Hematopoietic multipotent progenitor cell treated with erythropoietin and hydrocortisone succinate and interleukin-3 and kit ligand, for 15 days (in vitro differentiated cells): ENCODE measurements around the gene DELE1.

Source experiments
- DNase-seq: peaks from one replicate; pipeline ENCODE4 v3.0.0-alpha.2; 2015; ENCODE audit warnings: low spot score

The DELE1 gene

GRCh38 chr5:141923448-141924313, at the start of gene DELE1:
Gene DELE1 (plus strand): TSS chr5:141923871. CDS start chr5:141923942, 71 bp downstream.
- peak; percentile 93 for DNase-seq

DNA sequence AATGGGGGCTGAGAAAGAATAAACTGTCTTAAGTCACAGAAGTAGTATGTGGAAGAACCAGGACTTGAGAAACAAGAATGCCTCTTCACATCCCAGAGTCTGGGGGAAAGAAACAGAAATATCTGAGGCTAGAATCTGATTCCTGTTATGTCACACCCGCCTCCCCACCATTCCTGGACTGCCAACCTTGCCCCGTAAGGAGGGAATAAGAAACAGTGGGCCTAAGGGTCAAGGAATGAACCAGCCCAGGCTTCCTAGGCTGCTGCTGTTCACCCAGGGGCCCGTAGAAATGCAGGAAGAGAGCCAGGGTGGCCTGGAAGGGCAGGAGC, 49.8 kb upstream of the DELE1 start:
- DNase-seq = no peak

- peak; percentile 36 for DNase-seq
Observed at GRCh38 chr5:141874262-141874964, 49.3 kb upstream of the DELE1 start.

DNA sequence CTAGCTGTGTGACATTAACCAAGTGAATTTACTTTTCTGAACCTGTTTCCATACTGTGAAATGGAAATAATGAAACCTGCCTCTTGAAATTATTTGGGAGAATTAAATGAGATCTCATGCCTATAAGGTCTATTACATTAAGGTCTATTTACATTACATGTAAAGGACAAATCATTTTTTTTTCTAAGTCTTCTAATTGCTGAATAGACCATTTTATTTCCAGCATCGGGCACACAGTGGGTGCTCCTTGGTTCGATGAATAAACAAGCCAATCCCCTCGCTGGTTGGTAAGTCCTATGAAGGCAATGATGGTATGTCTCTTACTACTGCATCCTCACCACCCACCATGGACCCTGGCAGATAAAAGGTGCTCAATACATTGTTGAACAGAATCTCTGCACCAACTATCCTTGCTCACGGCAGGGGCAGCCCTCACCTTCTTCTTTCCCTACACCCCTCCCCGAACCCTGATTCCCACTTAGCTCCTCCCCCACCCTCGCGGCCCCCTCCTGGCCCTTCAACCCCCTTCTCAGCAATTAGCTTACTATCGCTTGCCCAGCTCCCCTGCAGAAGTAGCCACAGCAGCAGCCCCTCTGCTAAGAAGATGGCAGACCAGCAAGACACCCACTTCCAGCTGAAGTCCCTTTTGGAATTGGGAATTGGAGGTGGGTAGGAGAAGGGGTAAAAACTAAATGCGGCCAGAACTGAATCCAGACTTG, 48.5 kb upstream of the DELE1 start:
- peak; percentile 20 for DNase-seq

GRCh38 chr5:141875795-141876627, 47.7 kb upstream of the DELE1 start:
- peak; percentile 88 for DNase-seq

DNA sequence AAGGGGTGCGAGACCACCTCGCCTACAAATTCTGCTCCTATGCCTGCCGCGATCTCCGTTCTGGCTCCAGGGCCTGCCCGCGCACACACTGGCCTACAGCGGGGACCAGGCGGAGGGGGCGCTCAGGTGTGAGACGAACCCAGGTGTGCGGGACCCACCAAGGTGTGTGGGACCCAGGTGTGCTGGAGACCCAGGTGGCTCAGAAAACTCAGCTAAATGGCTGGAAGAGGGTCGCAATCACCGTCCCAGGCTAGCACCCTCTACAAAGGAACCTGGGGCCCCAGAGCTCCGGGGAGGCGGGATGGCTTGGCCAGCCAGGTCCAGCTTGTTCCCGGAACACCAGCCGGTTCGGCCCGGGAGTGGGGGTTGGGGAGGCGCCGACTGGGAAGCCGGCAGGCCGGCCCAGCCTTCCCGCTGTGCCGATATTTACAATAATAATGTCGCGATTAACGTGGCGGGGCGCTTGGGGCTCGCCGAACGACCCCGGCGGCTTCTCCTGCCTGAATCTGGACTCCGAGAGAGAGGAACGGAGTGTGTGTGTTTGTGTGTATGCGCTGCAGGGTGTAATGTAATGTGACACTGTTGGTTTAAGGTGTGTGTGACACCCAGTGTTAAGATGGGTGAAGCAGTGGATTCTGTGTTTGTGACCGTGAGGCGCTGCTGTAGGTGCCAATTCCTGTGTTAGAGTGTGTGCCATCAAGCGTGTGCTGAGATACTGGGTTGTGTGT, 46.9 kb upstream of the DELE1 start:
- DNase-seq = peak; percentile 25

DNA sequence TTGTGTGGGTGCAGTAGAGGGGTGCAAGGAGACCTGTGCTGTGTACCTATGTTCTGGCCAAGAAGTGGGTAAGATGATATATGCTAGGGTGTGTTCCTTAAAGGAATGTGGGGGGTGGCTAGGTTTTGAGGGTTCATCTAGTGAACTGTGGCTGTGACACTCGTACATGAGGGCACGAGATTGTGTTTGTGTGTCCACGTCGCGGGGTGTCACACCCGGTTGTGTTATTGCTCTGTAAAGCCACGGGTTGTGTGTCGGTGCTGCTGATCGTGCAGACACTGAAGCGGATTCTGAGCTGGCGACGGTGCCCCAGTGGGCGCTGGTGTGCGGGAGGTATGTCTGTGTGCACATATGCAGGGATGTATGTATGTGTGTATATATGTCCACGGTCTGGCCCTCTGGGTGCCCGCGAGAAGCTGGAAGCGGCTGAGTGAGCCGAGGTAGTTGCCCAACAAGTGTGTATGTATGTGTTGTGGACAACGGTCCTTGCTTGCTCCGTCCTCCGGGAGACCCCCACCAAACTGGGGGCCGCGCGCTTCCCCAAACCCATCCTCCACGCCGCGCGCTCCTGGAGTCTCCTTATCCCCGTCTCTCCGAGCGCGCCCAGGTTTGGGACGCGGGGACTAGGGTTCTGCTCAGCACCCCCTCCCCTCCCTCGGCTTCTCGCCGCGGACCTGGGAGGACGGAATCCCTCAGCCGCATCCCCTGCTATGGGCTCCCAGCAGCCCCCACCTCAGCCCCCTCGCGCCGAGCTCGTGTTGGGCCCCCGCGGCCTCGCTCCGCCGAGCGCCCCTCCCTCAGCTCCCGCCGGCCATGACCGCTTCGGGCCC, 46.1 kb upstream of the DELE1 start:
- peak; percentile 29 for DNase-seq

DNA sequence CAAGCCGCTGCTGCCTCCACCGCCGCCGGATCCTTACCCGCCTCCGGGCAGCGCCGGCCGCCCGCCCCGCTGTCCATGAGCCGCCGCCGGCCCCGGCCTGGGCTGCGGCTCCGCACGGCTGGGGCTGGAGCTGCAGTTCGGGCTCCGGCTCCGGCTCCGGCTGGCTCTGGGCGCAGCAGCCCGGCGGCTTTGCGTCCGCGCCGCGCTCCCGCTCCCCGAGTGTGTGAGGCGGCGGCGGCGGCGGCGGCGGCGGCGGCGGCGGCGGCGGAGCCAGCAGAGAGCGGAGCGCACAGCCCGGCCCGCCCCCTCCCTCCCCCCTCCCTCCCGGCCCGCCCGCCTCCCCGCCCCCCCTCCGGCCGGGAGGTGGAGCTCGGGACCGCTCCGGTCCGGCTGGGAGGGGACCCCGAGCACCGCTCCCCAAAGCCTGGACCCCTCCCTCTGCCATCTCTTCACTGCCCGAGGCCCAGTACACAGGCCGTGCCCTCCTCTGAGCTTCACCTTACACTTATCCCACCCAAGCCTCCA, 45.4 kb upstream of the DELE1 start, which contains the start of gene PCDH1:
Gene PCDH1 (minus strand): TSS at position 225 of the 525 bp plus-strand sequence. CDS start 148 bp downstream, at position 77.
- DNase-seq = peak; percentile 32

DNA sequence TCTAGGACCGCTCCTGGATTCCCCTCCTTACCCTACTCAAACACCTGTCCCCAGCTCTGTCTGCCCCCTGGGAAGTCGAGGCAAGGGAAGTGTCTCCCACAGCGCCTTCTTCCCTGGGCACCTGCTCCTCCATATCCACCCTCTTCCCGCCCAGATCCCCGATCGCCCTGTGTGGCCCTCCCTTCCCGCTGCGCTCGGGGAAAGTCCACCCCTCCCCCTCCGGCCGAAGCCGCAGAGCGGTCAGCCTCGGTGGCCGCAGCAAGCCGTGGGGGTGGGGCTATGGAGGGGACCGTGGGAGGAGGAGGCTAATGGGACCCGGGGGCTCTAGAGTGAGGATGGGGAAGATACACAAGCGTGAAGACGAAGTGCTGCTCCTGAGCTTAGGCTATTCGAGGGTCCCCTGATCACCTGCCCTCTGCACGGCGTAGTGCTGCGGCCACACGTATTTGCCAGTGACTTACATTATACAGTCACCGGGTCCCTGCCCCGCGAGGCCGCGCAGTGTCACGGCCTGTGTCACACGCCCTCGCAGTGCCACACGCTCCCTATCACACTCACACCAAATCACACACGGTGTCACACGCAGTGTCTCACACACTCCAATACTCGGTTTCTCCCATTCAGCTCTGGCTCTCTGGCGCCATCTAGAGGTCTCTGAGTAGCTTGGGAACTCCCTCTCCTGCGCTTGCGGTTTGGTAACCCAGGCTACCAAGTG, 44.8 kb upstream of the DELE1 start:
- peak; percentile 94 for DNase-seq

DNA sequence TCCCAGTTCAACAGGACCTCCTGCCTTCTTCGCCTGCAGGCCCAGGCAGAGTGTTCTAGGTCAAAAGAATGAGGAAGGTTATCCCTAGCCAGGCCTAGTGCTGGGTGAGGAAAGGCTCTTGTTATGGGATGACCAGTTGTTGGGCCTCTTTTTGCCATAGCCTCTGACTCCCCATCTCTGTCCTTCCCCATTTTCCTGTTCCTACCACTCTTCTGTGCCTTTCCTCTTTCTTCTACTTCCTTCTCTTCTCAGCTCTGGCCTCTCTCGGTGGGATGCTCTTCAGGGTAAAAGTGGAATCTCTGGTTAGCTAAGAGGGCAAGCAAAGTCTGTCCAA, 44.3 kb upstream of the DELE1 start:
- no peak for DNase-seq

- no peak for DNase-seq
Observed at GRCh38 chr5:141879941-141880738, 43.5 kb upstream of the DELE1 start.

DNA sequence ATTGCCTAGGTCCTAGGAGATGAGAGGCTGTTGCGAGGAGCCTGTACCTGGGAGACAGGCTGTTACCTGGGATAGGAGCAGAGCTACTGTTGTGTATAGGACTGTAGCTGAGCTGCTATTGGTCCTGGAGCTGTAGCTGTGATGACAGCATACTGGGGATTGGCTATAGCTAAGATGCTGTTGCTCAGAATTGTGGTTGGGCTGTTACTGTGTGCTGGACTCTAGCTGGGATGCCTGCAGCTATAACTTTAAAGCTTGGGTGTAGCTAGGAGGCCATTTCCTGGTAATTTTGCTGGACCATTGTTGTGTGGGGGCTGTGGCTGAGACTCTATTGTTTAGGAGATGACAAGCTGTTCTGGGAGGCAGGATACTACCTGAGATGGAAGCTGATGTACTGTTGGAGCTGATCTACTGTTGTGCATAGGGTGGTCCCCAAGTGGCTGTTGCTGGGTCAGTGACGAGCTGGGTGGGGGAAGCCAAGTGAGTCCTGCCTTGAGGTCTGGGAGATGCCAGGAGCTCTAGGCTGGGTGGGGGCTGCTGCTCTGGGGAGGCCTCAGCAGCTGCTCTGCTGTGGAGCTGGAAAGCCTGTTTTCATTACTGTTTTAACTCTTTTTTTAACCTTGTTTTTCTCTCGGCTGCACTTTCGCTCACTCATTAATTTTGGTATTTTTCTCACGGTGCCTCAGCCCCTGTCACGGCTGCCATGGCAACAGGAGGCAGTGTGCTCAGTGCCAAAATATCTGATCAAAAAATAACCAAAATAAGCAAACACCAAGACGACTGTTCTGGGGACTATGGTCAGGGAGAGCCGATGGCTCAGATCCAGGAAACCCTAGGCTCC, 42.5 kb upstream of the DELE1 start:
- DNase-seq = no peak

DNA sequence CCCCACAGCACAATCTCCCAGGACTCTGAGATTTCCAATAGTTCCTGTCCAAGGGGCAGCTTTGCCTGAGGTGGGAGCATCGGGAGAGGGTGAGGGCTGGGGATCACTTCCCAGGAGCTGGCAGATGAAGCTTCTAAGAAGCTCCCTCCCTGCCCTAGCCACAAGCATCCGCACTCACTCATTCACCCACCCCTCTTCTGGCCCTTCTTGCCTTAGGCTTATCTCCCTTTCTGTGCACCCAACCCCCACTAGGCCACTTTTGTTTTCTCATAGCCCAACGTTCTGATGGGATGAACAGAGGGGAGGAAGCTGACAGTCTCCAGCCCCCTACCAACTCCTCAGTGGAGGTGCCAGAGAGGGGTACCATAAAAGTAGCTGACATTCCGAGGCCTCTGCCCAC, 41.8 kb upstream of the DELE1 start:
- DNase-seq = no peak

GRCh38 chr5:141882594-141883183, 41.0 kb upstream of the DELE1 start:
- no peak for DNase-seq

DNA sequence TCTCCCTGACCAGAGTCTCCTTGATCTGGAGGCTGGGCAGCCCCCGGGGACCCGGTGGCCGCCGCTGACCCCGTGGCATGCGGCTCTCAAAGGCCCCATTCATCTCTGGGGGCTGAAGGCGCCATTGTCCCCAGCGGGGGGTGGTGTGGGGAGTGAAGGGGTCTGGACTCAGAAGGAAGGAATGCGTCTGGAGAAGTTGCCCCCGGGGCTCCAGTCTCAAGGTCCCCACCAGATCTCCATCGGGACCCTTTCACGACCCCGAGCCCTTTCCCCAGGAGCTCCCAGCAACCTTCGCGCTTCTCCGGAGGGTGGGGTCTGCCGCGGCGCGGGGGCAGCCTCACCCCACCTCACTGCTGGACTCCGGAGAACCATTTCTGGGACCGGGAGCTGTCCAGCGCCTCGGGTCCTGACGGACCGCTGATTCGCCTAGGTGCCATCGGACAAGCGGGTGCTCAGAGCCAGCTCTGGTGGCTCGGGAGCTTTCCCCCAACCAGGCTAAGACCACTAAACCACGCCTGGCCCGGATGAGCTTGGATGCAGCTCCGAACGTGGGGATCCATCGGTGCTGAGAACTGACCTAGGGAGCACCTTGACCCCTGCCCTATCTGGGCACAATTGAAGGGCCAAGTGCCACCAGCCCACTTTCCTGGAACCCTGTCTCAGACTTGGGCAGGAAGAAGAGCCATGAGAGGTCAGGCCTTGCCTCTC, 40.3 kb upstream of the DELE1 start:
- DNase-seq = no peak

DNA sequence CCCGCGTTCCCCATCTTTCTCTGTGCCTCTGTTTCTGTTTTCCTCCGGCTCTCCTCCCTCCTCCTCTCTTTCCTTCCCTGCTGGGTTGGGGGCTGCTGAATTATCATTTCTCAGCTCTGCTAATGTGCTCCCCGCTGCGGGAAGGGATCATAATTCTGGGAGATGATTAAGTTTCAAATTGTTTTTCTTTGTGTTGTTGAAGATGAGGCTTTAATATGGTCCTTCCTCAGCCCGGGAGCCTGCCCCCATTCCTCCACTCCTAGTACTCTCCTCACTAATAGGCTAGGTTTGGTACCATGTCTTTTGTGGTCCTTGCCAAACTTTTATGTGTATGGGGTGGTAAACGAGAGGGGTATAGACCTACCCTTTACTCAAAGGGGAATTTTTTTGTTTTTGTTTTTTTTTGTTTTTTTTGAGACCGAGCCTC, 39.8 kb upstream of the DELE1 start:
- DNase-seq = no peak
